NCI-H82 treated with DMSO at 0.1 percent for 48 hours (cell line): ENCODE data around the gene ANK2.
"Not testable (repeated sequence)": the region's sequence is repeated elsewhere in the genome, so short reads cannot be mapped to it uniquely, and the experiment has no call there.

ENCODE experiments used
- DNase-seq: peaks from one replicate; lab custom pipeline; 2025; ENCODE audit not compliant: unreplicated experiment; lab: John Stamatoyannopoulos, UW

ANK2 gene

GRCh38 chr4:113186913-113187312 lies 137.5 kb downstream of the ANK2 start:
- DNase-seq: no peak

DNA sequence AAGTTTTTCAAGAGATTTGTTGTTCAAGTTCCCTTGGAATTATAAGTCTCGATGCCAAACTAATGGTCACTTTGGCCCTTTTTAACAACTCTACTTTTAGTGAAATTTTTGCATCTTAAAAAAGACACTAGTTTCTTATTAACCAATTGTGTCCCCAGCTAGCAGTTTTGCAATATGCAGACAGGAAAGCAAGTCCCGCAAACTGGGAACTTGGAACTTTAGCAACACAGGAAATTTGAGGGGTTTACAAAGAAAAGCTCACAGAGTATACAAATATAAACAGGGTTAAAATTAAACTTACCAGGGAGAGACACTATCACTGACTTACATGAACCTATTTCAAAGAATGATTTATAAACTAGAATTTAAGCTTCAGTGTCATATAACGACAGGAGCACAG lies 137.9 kb downstream of the ANK2 start:
- DNase-seq: no peak

GRCh38 chr4:113189546-113189945 lies 140.1 kb downstream of the ANK2 start:
- no peak for DNase-seq

- no peak for DNase-seq
Measured at GRCh38 chr4:113209153-113209552, 159.7 kb downstream of the ANK2 start.

GRCh38 chr4:113209652-113210320 lies 160.3 kb downstream of the ANK2 start:
- no peak for DNase-seq

GRCh38 chr4:113212613-113213012 lies 163.2 kb downstream of the ANK2 start:
- DNase-seq: no peak

- DNase-seq: no peak
Measured at GRCh38 chr4:113221990-113222389, 172.5 kb downstream of the ANK2 start.

- DNase-seq: no peak
Measured at GRCh38 chr4:113222471-113222870, 173.0 kb downstream of the ANK2 start.

GRCh38 chr4:113223001-113223400 lies 173.5 kb downstream of the ANK2 start:
- no peak for DNase-seq

- DNase-seq: no peak
Measured at GRCh38 chr4:113232194-113232593, 182.7 kb downstream of the ANK2 start.

DNA sequence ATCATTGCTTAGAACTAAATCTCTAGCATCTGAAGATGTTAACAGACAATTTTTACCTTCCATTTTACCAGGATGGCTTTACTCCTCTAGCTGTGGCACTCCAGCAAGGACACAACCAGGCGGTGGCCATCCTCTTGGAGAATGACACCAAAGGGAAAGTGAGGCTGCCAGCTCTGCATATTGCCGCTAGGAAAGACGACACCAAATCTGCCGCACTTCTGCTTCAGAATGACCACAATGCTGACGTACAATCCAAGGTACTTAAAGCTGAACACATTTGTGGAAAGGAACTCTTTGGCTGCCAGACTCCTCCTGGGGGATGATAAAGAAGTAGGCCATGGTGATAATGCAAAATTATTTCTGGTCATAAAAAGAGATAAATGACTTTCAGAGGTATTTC lies 187.5 kb downstream of the ANK2 start:
- DNase-seq: no peak

GRCh38 chr4:113243312-113243711 lies 193.9 kb downstream of the ANK2 start:
- no peak for DNase-seq

DNA sequence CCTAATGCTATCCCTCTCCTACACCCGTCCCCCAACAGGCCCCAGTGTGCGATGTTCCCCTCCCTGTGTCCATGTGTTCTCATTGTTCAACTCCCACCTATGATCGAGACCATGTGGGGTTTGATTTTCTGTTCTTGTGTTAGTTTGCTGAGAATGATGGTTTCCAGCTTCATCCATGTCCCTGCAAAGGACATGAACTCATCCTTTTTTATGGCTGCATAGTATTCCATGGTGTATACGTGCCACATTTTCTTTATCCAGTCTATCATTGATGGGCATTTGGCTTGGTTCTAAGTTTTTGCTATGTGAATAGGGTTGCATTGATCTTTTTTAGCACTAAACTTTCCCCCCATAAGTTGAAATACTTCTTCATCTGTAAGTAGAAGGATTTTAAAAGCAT lies 195.3 kb downstream of the ANK2 start:
- not testable (repeated sequence) for DNase-seq

GRCh38 chr4:113248320-113248719 lies 198.9 kb downstream of the ANK2 start:
- no peak for DNase-seq

DNA sequence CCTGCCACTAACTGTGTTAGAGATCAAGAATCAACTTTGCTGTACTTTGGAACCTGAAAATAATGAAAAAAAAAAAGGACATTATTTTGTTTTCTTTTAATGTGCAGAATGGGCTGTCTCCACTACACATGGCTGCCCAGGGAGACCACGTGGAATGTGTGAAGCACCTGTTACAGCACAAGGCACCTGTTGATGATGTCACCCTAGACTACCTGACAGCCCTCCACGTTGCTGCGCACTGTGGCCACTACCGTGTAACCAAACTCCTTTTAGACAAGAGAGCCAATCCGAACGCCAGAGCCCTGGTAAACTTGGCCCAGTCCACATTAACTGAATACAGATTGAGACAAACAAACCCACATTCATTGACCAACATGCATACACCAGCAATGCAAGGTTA lies 206.2 kb downstream of the ANK2 start:
- DNase-seq: no peak

- no peak for DNase-seq
Measured at GRCh38 chr4:113256946-113257345, 207.5 kb downstream of the ANK2 start.

GRCh38 chr4:113260688-113261087 lies 211.2 kb downstream of the ANK2 start:
- no peak for DNase-seq

DNA sequence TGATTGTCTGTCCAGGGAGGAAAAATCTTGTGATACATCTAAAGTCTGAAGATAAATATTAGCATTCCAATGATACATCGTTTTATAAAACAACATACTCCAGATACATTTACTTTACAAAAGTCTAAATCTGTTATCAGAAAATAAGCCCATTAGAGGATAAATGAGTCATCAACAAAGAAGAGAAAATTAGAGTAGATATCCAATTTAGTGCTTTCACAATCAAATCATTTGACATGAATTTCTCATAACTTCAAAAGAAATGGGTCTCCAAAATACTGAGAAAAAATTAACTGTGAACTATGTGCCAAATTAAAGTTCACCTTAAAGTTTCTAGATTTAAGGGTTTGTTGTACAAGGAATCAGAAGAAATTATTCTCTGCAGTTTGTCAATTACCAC lies 213.8 kb downstream of the ANK2 start:
- no peak for DNase-seq

DNA sequence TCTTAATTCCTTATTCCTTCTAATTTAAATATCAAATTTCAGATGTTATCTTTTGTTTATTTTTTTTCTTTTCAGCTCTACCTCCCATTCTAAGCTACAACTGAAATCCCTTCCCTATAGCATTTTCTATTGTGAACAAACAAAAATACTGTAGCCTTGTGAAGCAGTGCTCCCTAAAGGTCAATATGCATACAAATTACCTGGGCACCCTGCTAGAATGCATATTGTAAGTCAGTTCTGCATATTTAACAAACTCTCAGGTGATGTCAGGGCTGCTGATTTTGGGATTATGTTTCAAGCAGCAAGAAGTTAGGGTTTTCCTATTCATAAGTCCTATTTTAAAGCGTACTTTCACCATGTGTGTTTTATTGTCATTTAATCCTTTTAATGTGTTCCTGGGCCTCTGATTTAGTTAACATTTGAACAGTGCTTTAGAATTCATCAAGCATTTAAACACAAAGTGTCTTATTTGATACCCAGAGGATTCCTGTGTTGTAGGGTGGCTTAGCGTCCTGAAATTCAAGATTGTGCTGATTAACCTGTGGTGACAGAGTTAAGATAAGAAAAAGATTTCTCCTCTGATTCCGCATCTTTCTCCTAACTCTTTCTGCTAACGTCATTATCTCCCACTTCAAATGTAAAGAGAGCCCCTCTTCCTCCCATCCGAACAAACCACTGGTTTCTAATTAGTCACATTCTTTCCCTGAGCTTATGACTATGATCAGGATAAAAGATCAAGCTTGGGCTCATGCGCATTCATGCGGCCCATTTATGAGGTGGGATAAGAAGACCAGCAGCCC lies 221.3 kb downstream of the ANK2 start:
- DNase-seq: no peak

GRCh38 chr4:113272523-113272922 lies 223.1 kb downstream of the ANK2 start:
- DNase-seq: no peak

GRCh38 chr4:113273721-113274220 lies 224.3 kb downstream of the ANK2 start:
- no peak for DNase-seq

GRCh38 chr4:113276464-113277170 lies 227.2 kb downstream of the ANK2 start:
- DNase-seq: no peak
